GM18951 (cell line): ENCODE measurements around the gene SRPX.

ENCODE experiments used
- POLR2A ChIP-seq: IDR thresholded peaks from 4 replicates; pipeline ENCODE4 v1.6.1; 2011; ENCODE audit warnings: mild to moderate bottlenecking; ENCODE audit not compliant: insufficient read length, insufficient read depth; ENCODE audit errors: extremely low read depth
- in situ Hi-C: fragments of 300-500 bp; cut with MboI; formaldehyde crosslinking; loops from one replicate; pipeline ENCODE4 v1.12.0; 2022; ENCODE audit warnings: low sequenced_read_pairs, mixed read lengths, inconsistent platforms; ENCODE audit not compliant: unreplicated experiment

The SRPX gene

GRCh38 chrX:38225093-38225492 lies 4.4 kb upstream of the SRPX start:
- no peak for TF ChIP-seq POLR2A
- in situ Hi-C loops: no loop called here

- in situ Hi-C loops: no loop called here
Observed at GRCh38 chrX:38224160-38224559, 3.5 kb upstream of the SRPX start.

GRCh38 chrX:38221391-38221929 lies 789 bp upstream of the SRPX start:
- in situ Hi-C loops: no loop called here
- TF ChIP-seq POLR2A: no peak

More at GRCh38 chrX:38224160-38224559, 3.5 kb upstream of the SRPX start:
- TF ChIP-seq POLR2A: no peak

GRCh38 chrX:38220024-38220414 lies 652 bp downstream of the SRPX start:
- in situ Hi-C loops: no loop called here
- no peak for TF ChIP-seq POLR2A

- in situ Hi-C loops: no loop called here
- no peak for TF ChIP-seq POLR2A
Observed at GRCh38 chrX:38216642-38217041, 4.0 kb downstream of the SRPX start.

GRCh38 chrX:38214551-38215531 lies 5.8 kb downstream of the SRPX start:
- in situ Hi-C loops: no loop called here
- TF ChIP-seq POLR2A: no peak

GRCh38 chrX:38214044-38214443 lies 6.6 kb downstream of the SRPX start:
- no peak for TF ChIP-seq POLR2A
- in situ Hi-C loops: no loop called here

GRCh38 chrX:38211891-38212635 lies 8.6 kb downstream of the SRPX start:
- TF ChIP-seq POLR2A: no peak
- in situ Hi-C loops: no loop called here

- in situ Hi-C loops: no loop called here
- TF ChIP-seq POLR2A: no peak
Observed at GRCh38 chrX:38206542-38206941, 14.1 kb downstream of the SRPX start.

GRCh38 chrX:38206036-38206435 lies 14.6 kb downstream of the SRPX start:
- no peak for TF ChIP-seq POLR2A
- in situ Hi-C loops: no loop called here

GRCh38 chrX:38205039-38205438 lies 15.6 kb downstream of the SRPX start:
- in situ Hi-C loops: no loop called here

GRCh38 chrX:38192007-38192810 lies 28.5 kb downstream of the SRPX start:
- in situ Hi-C loops: no loop called here
- TF ChIP-seq POLR2A: no peak

More at GRCh38 chrX:38205039-38205438, 15.6 kb downstream of the SRPX start:
- TF ChIP-seq POLR2A: no peak
